Activated T-helper 2 cell treated with anti-CD3 and anti-CD28 coated beads, Interferon-gamma antibody, Interleukin-2, Interleukin-4, amounts not matched to agents 10 μg/mL and 5 μg/mL and 100 μg/mL, durations not matched to agents 14 hours and 24 hours and 36 hours (primary cell): ENCODE measurements around the gene TMEM117. TPM values are rescaled to one million over a fixed set of nuclear protein-coding genes. Genes with fewer than 3 reads are reported as not detected.

Experiments
- DNase-seq: peaks from one replicate; pipeline ENCODE4 v3.0.0; 2021; ENCODE audit warnings: low spot score
- H3K27ac Mint-ChIP-seq: one replicate; pipeline ENCODE4 v1.8.0; 2021; ENCODE audit warnings: mixed read lengths
- H3K27me3 Mint-ChIP-seq: one replicate; pipeline ENCODE4 v1.8.0; 2021; ENCODE audit warnings: low read depth, mixed read lengths
- H3K36me3 Mint-ChIP-seq: one replicate; pipeline ENCODE4 v1.8.0; 2021; ENCODE audit warnings: low read depth, mixed read lengths
- H3K4me1 Mint-ChIP-seq: one replicate; pipeline ENCODE4 v1.8.0; 2021; ENCODE audit warnings: low read depth, mixed read lengths
- H3K4me3 Mint-ChIP-seq: one replicate; pipeline ENCODE4 v1.8.0; 2021; ENCODE audit warnings: low read depth, mild to moderate bottlenecking, moderate library complexity, mixed read lengths
- H3K9me3 Mint-ChIP-seq: one replicate; pipeline ENCODE4 v1.8.0; 2021; ENCODE audit warnings: mixed read lengths
- intact Hi-C: fragments of 100-400 bp; cut with micrococcal nuclease; formaldehyde crosslinking; loops from one replicate; pipeline ENCODE4 v1.15.1; 2023
- total RNA-seq: library from RNA; stranded (reverse); gene quantifications from 2 replicates; pipeline ENCODE4 v1.2.3, GENCODE V29; 2022

TMEM117 gene
- total RNA-seq, 1 donor from 2014 or later: 1.3 TPM

DNA sequence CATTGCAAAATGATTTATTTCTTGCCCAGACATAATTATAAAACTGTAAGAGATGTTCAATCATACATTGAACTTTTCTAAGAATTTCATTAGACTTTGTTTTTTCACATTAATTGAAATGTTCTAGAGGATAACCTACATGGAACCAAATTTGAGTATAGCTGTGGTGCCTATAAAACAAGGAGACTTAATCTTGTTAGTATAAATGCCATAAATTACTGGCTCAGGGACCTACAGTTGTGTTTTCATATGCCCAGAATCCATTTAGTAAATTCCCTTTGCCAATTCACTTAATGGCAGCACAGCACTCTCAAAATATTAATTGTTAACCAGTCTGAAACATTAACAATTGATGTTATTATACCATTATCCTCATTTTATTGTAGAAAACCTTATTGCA, 551.7 kb downstream of the TMEM117 start:
- H3K36me3 Mint-ChIP-seq: no peaks in the 10 kb centered on the region
- no peaks in the 10 kb centered on the region for H3K27me3 Mint-ChIP-seq

DNA sequence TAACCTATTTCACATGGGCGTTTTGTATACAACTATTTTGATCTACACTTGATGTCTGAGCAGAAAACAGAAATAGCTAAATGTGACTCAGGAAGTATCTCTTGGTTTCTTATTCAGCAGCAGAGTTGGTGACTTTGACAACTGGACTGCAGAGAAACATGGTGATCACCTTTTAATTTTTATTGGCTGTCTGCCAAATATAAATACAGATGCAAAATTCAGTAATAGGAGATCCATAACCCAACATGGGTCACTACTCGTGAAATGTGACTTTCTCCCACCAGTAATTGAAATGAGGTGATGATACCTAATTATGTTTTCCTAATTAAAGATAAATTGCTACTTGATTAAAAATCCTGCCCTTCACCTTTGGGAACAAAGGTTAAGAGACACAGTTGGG, 553.2 kb downstream of the TMEM117 start:
- no peak overlapping the region for H3K4me3 Mint-ChIP-seq
- intact Hi-C loops: no loop called here
- H3K36me3 Mint-ChIP-seq: no peaks in the 10 kb centered on the region
- no peaks in the 10 kb centered on the region for H3K27me3 Mint-ChIP-seq
- DNase-seq: no peak
- no peaks in the 10 kb centered on the region for H3K9me3 Mint-ChIP-seq
- no peaks in the 10 kb centered on the region for H3K4me1 Mint-ChIP-seq
- H3K27ac Mint-ChIP-seq: no peak overlapping the region

More for the DNA sequence above, 551.7 kb downstream of the TMEM117 start:
- H3K4me3 Mint-ChIP-seq: no peak overlapping the region
- H3K9me3 Mint-ChIP-seq: no peaks in the 10 kb centered on the region
- intact Hi-C loops: no loop called here
- DNase-seq: no peak
- no peaks in the 10 kb centered on the region for H3K4me1 Mint-ChIP-seq
- no peak overlapping the region for H3K27ac Mint-ChIP-seq

- no peaks in the 10 kb centered on the region for H3K27me3 Mint-ChIP-seq
- intact Hi-C loops: no loop called here
- H3K36me3 Mint-ChIP-seq: no peaks in the 10 kb centered on the region
- no peak for DNase-seq
- H3K4me3 Mint-ChIP-seq: no peak overlapping the region
- no peaks in the 10 kb centered on the region for H3K9me3 Mint-ChIP-seq
- H3K27ac Mint-ChIP-seq: no peak overlapping the region
- H3K4me1 Mint-ChIP-seq: no peaks in the 10 kb centered on the region
Observed at GRCh38 chr12:44389896-44390295, 554.0 kb downstream of the TMEM117 start.

GRCh38 chr12:44397631-44398030, 561.8 kb downstream of the TMEM117 start:
- Mint-ChIP-seq H3K9me3 (no peaks in the 10 kb centered on the region), H3K4me3 (no peak overlapping the region), H3K27me3 (no peaks in the 10 kb centered on the region), H3K27ac (no peak overlapping the region), H3K4me1 (no peaks in the 10 kb centered on the region), H3K36me3 (no peaks in the 10 kb centered on the region)
- DNase-seq: no peak
- intact Hi-C loops: no loop called here

DNA sequence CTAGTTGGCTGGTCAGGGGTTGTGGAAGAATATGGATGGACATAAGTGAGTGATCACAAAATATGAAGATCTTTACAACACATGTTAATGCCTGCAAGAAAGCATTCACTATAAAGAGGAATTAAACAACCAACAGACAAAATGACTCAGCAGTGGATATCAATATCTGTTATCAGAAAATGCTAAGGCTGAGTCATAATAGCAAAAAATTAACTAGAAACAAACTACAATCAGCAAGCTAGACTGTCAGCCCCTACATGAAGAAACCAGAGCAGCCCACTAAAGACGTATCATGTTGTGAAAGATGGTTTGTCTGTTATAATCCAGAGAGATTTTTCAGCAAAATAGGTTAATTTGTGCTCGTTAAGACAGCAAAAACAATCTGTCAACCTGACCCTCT, 567.3 kb downstream of the TMEM117 start:
- no peaks in the 10 kb centered on the region for H3K36me3 Mint-ChIP-seq
- no peaks in the 10 kb centered on the region for H3K9me3 Mint-ChIP-seq
- no peak for DNase-seq
- H3K27ac Mint-ChIP-seq: no peak overlapping the region
- intact Hi-C loops: no loop called here
- H3K27me3 Mint-ChIP-seq: no peaks in the 10 kb centered on the region
- peaks cover 4% of the 10 kb centered on the region for H3K4me1 Mint-ChIP-seq
- H3K4me3 Mint-ChIP-seq: no peak overlapping the region

GRCh38 chr12:44405297-44405696, 569.4 kb downstream of the TMEM117 start:
- no peaks in the 10 kb centered on the region for H3K27me3 Mint-ChIP-seq
- DNase-seq: no peak
- no peaks in the 10 kb centered on the region for H3K36me3 Mint-ChIP-seq
- H3K9me3 Mint-ChIP-seq: no peaks in the 10 kb centered on the region
- no peak overlapping the region for H3K27ac Mint-ChIP-seq
- no peak overlapping the region for H3K4me3 Mint-ChIP-seq
- intact Hi-C loops: no loop called here
- peaks cover 4% of the 10 kb centered on the region for H3K4me1 Mint-ChIP-seq

DNA sequence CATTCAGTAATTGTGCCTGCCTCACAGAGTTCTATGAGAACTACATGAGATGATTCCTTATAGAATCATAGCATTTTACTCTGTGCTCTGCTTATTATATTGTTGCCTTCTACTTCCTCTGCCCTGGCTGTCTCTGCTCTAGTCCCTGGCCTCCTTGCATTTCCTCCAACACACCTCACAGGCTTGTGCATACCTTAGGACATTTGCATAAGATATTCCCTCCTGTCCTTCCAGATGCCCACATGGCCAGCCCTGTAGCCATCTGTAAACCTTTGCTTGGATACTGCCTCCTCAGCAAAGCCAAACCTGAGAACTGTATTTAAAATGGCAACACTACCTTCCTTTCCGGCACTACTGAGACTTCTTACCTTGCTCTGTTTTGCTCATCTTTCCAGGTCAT, 586.7 kb downstream of the TMEM117 start:
- intact Hi-C loops: no loop called here
- Mint-ChIP-seq H3K4me3 (no peak overlapping the region), H3K27ac (no peak overlapping the region), H3K9me3 (no peaks in the 10 kb centered on the region), H3K4me1 (no peaks in the 10 kb centered on the region), H3K27me3 (no peaks in the 10 kb centered on the region), H3K36me3 (no peaks in the 10 kb centered on the region)
- DNase-seq: no peak

DNA sequence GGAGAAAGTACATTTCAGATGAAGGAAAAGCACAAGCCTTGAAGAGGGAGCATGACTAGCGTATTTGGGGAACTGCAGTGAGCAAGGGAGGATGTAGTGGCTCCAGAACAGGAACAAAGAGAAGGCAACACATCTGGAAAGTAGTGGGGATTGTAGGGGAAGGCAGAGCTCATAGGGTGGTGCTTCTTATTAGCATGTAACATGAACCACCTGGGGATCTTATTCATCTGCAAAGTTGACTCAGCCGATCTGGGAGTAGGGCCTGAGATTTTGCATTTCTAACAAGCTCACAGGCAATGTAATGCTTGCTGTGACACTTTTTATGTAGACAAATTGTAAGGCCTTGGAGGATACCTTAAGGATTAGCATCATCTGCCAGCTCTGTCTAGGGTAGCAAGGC, 592.9 kb downstream of the TMEM117 start:
- Mint-ChIP-seq H3K4me1 (no peaks in the 10 kb centered on the region), H3K9me3 (no peaks in the 10 kb centered on the region), H3K27ac (no peak overlapping the region), H3K36me3 (no peaks in the 10 kb centered on the region), H3K27me3 (no peaks in the 10 kb centered on the region), H3K4me3 (no peak overlapping the region)
- intact Hi-C loops: no loop called here
- no peak for DNase-seq

GRCh38 chr12:44431647-44432343, 595.9 kb downstream of the TMEM117 start:
- Mint-ChIP-seq H3K36me3 (no peaks in the 10 kb centered on the region), H3K27ac (no peak overlapping the region), H3K4me1 (no peaks in the 10 kb centered on the region), H3K9me3 (no peaks in the 10 kb centered on the region), H3K27me3 (no peaks in the 10 kb centered on the region), H3K4me3 (no peak overlapping the region)
- DNase-seq: no peak
- intact Hi-C loops: no loop called here

- Mint-ChIP-seq H3K27me3 (peaks cover 2% of the 10 kb centered on the region), H3K27ac (no peak overlapping the region), H3K9me3 (no peaks in the 10 kb centered on the region)
Observed at GRCh38 chr12:44433659-44434058, 597.8 kb downstream of the TMEM117 start.

GRCh38 chr12:44436756-44437155, 600.9 kb downstream of the TMEM117 start:
- Mint-ChIP-seq H3K4me3 (no peak overlapping the region), H3K9me3 (no peaks in the 10 kb centered on the region), H3K4me1 (no peaks in the 10 kb centered on the region), H3K36me3 (no peaks in the 10 kb centered on the region), H3K27me3 (peaks cover 2% of the 10 kb centered on the region), H3K27ac (no peak overlapping the region)
- DNase-seq: no peak
- intact Hi-C loops: no loop called here

More at GRCh38 chr12:44433659-44434058, 597.8 kb downstream of the TMEM117 start:
- DNase-seq: no peak
- intact Hi-C loops: no loop called here
- no peaks in the 10 kb centered on the region for H3K4me1 Mint-ChIP-seq
- H3K36me3 Mint-ChIP-seq: no peaks in the 10 kb centered on the region
- no peak overlapping the region for H3K4me3 Mint-ChIP-seq
